GM18870 (cell line): ENCODE measurements around the gene MACROH2A2.
"Not testable (repeated sequence)": the region's sequence is repeated elsewhere in the genome, so short reads cannot be mapped to it uniquely, and the experiment has no call there.

ENCODE experiments used
- ATAC-seq: cut with Tn5 transposase; IDR thresholded peaks from one replicate; pipeline ENCODE4 v1.9.1; 2021; ENCODE audit warnings: moderate library complexity; ENCODE audit not compliant: unreplicated experiment

Gene MACROH2A2

GRCh38 chr10:70066190-70066589, 13.5 kb downstream of the MACROH2A2 start:
- no peak for ATAC-seq

- ATAC-seq, result no peak
Observed at GRCh38 chr10:70067586-70067985, 14.9 kb downstream of the MACROH2A2 start.

DNA sequence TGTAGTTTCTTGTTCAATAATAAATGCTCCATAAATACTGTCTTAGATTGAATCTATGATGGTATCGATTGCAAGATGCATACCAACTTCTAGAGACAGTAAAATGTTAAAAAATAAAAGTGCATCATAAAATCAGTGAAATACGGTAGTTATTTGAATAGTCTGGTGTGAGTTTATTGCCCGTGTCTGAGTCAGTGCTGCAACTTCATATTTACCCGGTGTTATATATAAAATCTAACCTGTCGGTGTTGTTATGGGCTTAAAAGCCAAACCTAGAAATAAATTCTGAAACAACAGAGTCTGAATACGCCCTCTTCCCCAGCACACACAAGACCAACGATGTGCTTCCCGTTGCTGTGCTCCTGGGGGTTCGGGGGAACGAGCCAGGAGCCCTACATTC, 16.3 kb downstream of the MACROH2A2 start:
- no peak for ATAC-seq

DNA sequence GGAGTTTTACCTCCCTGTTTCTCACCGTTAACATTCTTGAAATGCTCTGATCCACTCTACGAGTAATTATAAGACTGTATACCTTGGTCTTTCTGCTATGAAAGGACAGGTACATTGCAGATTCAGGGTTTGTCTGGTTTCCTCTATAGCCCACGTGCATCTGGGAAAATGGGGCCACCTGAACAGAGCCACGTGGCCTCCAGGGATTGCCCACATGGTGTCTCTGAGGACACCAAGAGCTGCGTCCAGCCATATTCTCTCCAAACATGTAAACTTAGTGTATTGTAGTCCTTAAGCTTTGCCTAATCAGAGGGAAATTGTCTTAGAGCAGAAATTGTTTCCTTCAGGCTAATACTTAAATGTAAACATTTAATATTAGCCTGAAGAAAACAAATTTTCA, 16.7 kb downstream of the MACROH2A2 start:
- no peak for ATAC-seq

DNA sequence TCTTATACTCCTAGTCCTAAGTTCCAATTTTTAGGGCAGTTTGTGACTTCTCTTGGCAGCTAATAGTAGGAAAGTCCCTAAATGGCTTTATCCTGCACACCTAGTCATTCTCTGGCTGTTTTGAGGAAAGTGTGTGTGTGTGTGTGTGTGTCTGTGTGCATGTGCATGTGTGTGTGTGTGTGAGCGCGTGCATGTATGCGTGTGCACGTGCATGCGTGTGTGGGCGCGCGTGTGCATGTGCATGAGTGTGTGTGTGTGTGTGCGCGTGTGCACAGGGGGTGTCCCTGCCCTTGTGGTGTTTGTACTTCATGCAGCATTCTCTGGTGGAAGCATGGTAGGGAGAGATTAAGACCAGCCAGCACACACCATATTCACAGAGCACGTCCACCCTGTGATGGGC, 18.2 kb downstream of the MACROH2A2 start:
- no peak for ATAC-seq

DNA sequence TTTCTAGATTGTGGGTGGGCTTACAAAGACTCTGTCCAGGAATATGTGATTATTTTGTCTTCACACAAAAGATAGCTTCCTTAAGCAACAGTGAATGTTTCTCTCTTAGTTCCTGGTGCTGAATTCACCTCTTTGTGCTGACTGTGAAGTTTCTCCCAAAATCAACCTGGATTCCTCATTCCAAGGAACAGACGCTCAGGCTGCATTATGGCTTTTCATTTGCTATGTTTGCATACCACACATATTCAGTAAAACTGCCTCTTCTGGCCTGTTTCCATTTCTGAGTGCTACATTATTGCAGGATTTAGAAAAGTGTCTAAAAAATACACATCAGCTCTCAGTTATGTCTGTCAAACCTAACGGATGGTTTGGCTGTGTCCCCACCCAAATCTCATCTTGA, 21.5 kb downstream of the MACROH2A2 start:
- no peak for ATAC-seq

GRCh38 chr10:70074971-70075370, 22.3 kb downstream of the MACROH2A2 start:
- ATAC-seq, result no peak

- ATAC-seq, result no peak
Observed at GRCh38 chr10:70078329-70078728, 25.7 kb downstream of the MACROH2A2 start.

- no peak for ATAC-seq
Observed at GRCh38 chr10:70078937-70079336, 26.3 kb downstream of the MACROH2A2 start.

GRCh38 chr10:70080789-70081188, 28.1 kb downstream of the MACROH2A2 start:
- ATAC-seq, result not testable (repeated sequence)

- ATAC-seq, result no peak
Observed at GRCh38 chr10:70084189-70084588, 31.5 kb downstream of the MACROH2A2 start.

GRCh38 chr10:70085975-70086613, 33.4 kb downstream of the MACROH2A2 start:
- no peak for ATAC-seq

DNA sequence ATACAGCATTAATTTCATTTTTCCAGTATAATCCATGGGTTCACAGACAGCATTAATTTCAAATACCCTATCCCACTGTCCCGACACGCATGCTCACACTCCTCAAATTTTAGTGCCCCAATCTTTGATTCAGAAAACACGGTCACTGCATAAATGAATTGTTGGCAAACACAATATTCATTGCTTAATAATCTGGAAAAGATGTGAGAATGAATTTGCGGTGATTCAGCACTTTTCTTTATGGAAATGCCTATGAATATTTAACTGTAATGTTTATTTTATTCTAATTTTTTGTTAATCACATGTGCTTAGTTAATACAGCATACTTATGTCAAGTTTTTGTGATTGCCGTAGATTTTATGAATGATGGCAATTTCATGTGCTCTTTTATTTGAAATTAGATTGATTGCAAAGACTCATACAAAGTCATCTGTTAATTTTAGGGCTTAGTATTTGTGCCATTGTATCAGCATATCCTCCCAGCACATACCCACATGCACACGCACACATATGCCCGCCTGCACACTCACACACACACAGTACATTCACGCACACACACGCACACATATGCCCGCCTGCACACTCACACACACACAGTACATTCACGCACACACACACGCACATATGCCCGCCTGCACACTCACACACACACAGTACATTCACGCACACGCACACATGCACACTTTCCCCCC, 35.1 kb downstream of the MACROH2A2 start:
- ATAC-seq, result no peak

- no peak for ATAC-seq
Observed at GRCh38 chr10:70088308-70088698, 35.7 kb downstream of the MACROH2A2 start.

DNA sequence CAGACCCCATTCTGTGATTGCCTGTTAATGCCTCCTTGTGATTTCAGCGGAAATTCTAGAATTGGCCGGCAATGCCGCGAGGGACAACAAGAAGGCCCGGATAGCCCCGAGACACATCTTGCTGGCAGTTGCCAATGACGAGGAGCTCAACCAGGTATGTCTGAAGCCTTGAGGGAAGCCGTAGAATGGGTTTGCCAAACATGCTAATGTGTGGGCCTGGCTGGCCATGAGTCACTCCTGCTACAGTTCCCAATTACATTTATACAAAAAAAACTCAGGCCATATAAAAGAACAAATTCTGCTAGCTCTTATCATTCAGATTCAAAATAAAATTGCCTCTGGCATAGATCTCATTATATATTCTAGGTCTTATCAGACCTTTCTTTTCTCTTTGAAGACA, 37.4 kb downstream of the MACROH2A2 start:
- no peak for ATAC-seq

DNA sequence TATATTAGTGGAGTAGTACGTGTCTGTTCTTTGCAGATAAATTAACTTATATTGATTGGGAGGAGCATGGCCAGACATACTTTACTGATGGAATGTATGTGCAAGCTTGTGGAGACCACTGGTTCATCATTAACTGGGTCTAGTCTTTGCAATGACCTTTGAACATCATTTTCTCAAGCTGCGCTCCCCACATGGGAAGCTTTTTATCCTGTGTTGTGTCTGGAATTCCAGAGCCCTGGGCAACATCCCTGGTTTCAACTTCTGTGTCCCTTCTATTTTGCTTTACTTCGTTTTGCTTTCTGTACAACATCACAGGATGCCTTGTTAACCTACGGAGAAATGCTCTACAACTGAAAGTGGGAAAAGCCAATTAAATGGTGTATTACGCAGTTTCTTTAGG, 38.3 kb downstream of the MACROH2A2 start:
- no peak for ATAC-seq

DNA sequence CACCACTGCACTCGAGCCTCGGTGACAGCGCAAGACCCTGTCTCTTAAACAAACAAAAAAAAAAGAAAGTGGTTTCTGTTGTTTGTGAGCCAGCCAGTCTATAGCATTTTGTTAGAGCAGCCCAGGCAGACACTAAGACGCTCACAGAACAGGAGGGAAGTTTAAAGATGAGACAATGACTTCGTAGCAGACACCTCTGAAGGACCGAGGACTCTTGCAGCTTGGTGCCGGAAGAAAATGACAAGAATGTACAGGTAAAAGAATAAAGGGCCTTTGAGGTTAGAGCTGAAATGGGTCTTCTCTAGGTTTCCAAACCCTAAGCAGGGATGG, 39.7 kb downstream of the MACROH2A2 start:
- ATAC-seq, result no peak

DNA sequence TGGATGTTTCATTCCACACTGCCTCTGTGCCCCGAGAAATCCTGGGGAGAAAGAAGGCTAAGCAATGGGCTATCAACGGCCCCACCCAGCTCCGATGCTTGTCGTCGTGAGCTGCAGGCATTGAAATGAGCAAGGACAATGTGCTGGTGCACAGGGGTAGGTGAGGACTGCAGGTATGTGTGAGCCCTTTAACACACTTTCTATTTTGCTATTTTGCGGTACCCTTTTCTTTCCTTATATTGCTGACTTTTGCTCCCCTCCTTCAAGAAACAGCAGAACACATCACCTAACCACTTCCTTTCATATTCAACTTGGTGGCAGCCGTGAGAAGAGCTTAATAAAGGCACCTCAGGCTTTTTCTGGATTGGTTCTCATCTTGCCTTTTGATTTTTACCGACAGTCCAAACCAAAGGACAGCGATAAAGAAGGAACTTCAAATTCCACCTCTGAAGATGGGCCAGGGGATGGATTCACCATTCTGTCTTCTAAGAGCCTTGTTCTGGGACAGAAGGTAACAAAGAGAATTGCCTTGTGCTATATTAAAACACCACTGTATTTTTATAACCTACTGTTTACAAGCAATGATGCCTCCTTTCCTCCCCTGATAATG, 40.8 kb downstream of the MACROH2A2 start:
- no peak for ATAC-seq

- ATAC-seq, result no peak
Observed at GRCh38 chr10:70094250-70094649, 41.6 kb downstream of the MACROH2A2 start.

- ATAC-seq, result no peak
Observed at GRCh38 chr10:70096016-70096704, 43.5 kb downstream of the MACROH2A2 start.

DNA sequence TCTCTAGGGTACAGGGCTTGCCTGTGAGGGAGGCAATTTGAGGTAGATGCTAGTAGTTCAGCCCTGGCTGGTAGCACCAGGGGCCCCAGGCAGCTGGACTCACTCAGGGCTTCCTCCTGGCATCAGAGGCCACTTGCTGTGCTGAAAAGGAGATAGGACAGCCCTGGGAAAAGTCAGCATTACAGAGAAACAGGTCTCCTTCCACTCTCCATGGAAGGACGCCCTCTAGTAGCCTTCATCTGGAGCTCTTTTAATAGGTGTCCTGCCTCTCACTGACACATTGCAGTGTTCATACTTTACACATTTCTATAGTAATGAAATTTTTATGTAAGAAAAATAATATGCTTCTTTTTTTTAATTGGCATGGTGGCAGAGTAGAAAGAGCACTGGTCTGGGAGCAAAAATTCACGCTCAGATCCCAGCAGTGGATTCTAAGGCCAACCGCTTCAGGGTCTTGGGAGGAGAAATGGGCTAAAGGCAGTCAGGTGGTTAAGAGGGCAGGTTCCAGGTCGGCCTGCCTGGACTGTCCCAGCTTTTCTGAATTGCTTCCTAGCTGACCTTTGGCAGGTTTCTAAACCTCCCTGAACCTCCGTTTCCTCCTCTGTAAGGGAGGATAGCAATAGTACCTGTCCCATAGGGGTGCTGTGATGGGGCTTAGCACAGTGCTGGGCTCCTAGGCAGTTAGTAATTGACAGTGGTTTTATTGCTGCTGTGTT, 44.2 kb downstream of the MACROH2A2 start:
- ATAC-seq, result no peak
